HCT116 (cell line): Measurements from ENCODE around the gene GAK. TPM values are rescaled to one million over a fixed set of nuclear protein-coding genes. Genes with fewer than 3 reads are reported as not detected.

Experiments
- ATAC-seq: fragments of 200-7000 bp; cut with Tn5 transposase; 2 replicates; pipeline ENCODE4 v1.9.1; 2020; ENCODE audit warnings: mild to moderate bottlenecking, moderate library complexity
- BruUV-seq: library from RNA; stranded (reverse); fragments of 400-500 nt; replicated peaks from 2 replicates; lab custom pipeline; 2021; lab: Mats Ljungman, UMichigan
- CTCF ChIA-PET: fragments of 300-600 bp; sonication (Branson Sonifier 250); formaldehyde crosslinking; loops from one replicate; lab custom pipeline; 2021; ENCODE audit warnings: antibody characterized with exemption; lab: Charles Lee
- POLR2A ChIA-PET: fragments of 300-600, 350-600 bp; sonication (Branson Sonifier 250); formaldehyde crosslinking; loops from one replicate; lab custom pipeline; 2021; ENCODE audit warnings: antibody characterized with exemption; lab: Charles Lee
- RAD21 ChIA-PET, 2 experiments: fragments of 300-600 bp; sonication (Branson Sonifier 250); formaldehyde crosslinking; loops; one replicate each; lab custom pipeline; 2023; ENCODE audit warnings: low total read pairs in 2 of 2; ENCODE audit not compliant: uncharacterized antibody in 2 of 2, unreplicated experiment in 2 of 2, low non-redundant PET in 1 of 2; lab: Charles Lee
- DNase-seq: peaks from one replicate; pipeline ENCODE4 v3.0.0-alpha.2; 2010; ENCODE audit warnings: low read depth, low spot score
- H2AFZ ChIP-seq: fragments of 200-600 bp; shearing (Covaris generic), sonication (generic); 2 replicates; pipeline ENCODE4 v1.6.1; 2017; ENCODE audit warnings: low read depth, mixed run types, mixed read lengths, antibody characterized with exemption, low read length; ENCODE audit not compliant: poor library complexity, severe bottlenecking
- H3K27ac ChIP-seq: 2 replicates; pipeline ENCODE4 v1.5.1; 2012; ENCODE audit warnings: low read depth, low read length
- H3K27me3 ChIP-seq: fragments of 200-600 bp; sonication (generic); 2 replicates; pipeline ENCODE4 v1.6.1; 2016; ENCODE audit warnings: mixed run types, low read length, mixed read lengths; ENCODE audit not compliant: insufficient read depth
- H3K36me3 ChIP-seq, 2 experiments: fragments of 200-500 bp in 1 of 2; fragments of 200-600 bp in 1 of 2; sonication (Bioruptor generic) in 1 of 2; sonication (generic) in 1 of 2; 2 replicates each; pipeline versions ENCODE4 v1.5.1 to v1.6.1; 2014 to 2016; ENCODE audit warnings: low read length in 2 of 2, inconsistent platforms in 1 of 2, mixed read lengths in 1 of 2, mixed run types in 1 of 2; ENCODE audit not compliant: insufficient read depth in 2 of 2, control insufficient read depth in 1 of 2
- H3K4me1 ChIP-seq, 2 experiments: fragments of 200-600 bp in 1 of 2; sonication (generic) in 1 of 2; 2 replicates each; pipeline versions ENCODE4 v1.5.1 to v1.6.1; 2012 to 2017; ENCODE audit warnings: low read length in 2 of 2, inconsistent platforms in 1 of 2, mild to moderate bottlenecking in 1 of 2, mixed read lengths in 1 of 2, mixed run types in 1 of 2, moderate library complexity in 1 of 2; ENCODE audit not compliant: insufficient read depth in 2 of 2, control insufficient read depth in 1 of 2
- H3K4me2 ChIP-seq: fragments of 200-600 bp; sonication (generic); 2 replicates; pipeline ENCODE4 v1.6.1; 2017; ENCODE audit warnings: mixed run types, low read length, mixed read lengths
- H3K4me3 ChIP-seq, 2 experiments: fragments of 200-600 bp in 1 of 2; sonication (generic) in 1 of 2; replicated peaks in 1 of 2; 2 replicates each; pipeline ENCODE4 v1.5.1; 2011 to 2016; ENCODE audit warnings: low read length in 2 of 2, control low read depth in 1 of 2, low read depth in 1 of 2, mild to moderate bottlenecking in 1 of 2, mixed read lengths in 1 of 2, mixed run types in 1 of 2
- H3K79me2 ChIP-seq: fragments of 200-600 bp; sonication (generic); 2 replicates; pipeline ENCODE4 v1.6.1; 2017; ENCODE audit warnings: mild to moderate bottlenecking, mixed run types, low read length, moderate library complexity, mixed read lengths; ENCODE audit not compliant: insufficient read depth
- H3K9ac ChIP-seq: fragments of 200-600 bp; sonication (generic); 2 replicates; pipeline ENCODE4 v1.6.1; 2016; ENCODE audit warnings: low read length, mixed read lengths
- H3K9me2 ChIP-seq: fragments of 200-600 bp; sonication (generic), shearing (Covaris generic); 2 replicates; pipeline ENCODE4 v1.6.1; 2017; ENCODE audit warnings: mixed run types, mild to moderate bottlenecking, moderate library complexity; ENCODE audit not compliant: insufficient read depth
- H3K9me3 ChIP-seq, 2 experiments: fragments of 200-500 bp in 1 of 2; fragments of 200-600 bp in 1 of 2; sonication (Bioruptor generic) in 1 of 2; sonication (generic) in 1 of 2; 2 replicates each; pipeline ENCODE4 v1.6.1; 2014 to 2017; ENCODE audit warnings: low read length in 2 of 2, mixed read lengths in 2 of 2, inconsistent platforms in 1 of 2, low read depth in 1 of 2, mild to moderate bottlenecking in 1 of 2, mixed run types in 1 of 2, moderate library complexity in 1 of 2; ENCODE audit not compliant: control insufficient read depth in 1 of 2, insufficient read depth in 1 of 2
- H4K20me1 ChIP-seq: fragments of 200-600 bp; sonication (generic), shearing (Covaris generic); 2 replicates; pipeline ENCODE4 v1.6.1; 2017; ENCODE audit warnings: mixed run types, mild to moderate bottlenecking, moderate library complexity; ENCODE audit not compliant: insufficient read depth
- CBX3 ChIP-seq: IDR thresholded peaks from 2 replicates; pipeline ENCODE4 v1.6.1; 2012; ENCODE audit warnings: low read depth
- CEBPB ChIP-seq: IDR thresholded peaks from 2 replicates; pipeline ENCODE4 v1.6.1; 2012; ENCODE audit warnings: low read depth
- CTCF ChIP-seq, 3 experiments: fragments of 200-600 bp in 1 of 3; sonication (generic) in 1 of 3; IDR thresholded peaks in 2 of 3; conservative IDR thresholded peaks in 1 of 3; 2 replicates each; pipeline ENCODE4 v1.5.1; 2012 to 2017; ENCODE audit warnings: low read depth in 2 of 3, low read length in 2 of 3, antibody characterized with exemption in 1 of 3, borderline replicate concordance in 1 of 3, control low read depth in 1 of 3, mild to moderate bottlenecking in 1 of 3, mixed read lengths in 1 of 3, mixed run types in 1 of 3, moderate library complexity in 1 of 3; ENCODE audit not compliant: insufficient read depth in 1 of 3
- EGR1 ChIP-seq: IDR thresholded peaks from 2 replicates; pipeline ENCODE4 v1.6.1; 2012; ENCODE audit warnings: low read depth
- ELF1 ChIP-seq: IDR thresholded peaks from 2 replicates; pipeline ENCODE4 v1.6.1; 2012; ENCODE audit warnings: low read depth, borderline replicate concordance
- EZH2 ChIP-seq: fragments of 200-600 bp; sonication (generic); IDR thresholded peaks from 2 replicates; pipeline ENCODE4 v1.6.1; 2017; ENCODE audit warnings: antibody characterized with exemption, mixed run types
- FOSL1 ChIP-seq: IDR thresholded peaks from 2 replicates; pipeline ENCODE4 v1.6.1; 2012; ENCODE audit warnings: low read depth
- JUND ChIP-seq: IDR thresholded peaks from 2 replicates; pipeline ENCODE4 v1.6.1; 2012
- POLR2AphosphoS5 ChIP-seq: IDR thresholded peaks from 2 replicates; pipeline ENCODE4 v1.6.1; 2011; ENCODE audit warnings: mild to moderate bottlenecking, low read depth, low read length, moderate library complexity
- RAD21 ChIP-seq: IDR thresholded peaks from 2 replicates; pipeline ENCODE4 v1.6.1; 2012; ENCODE audit warnings: low read depth, mild to moderate bottlenecking
- REST ChIP-seq: IDR thresholded peaks from 2 replicates; pipeline ENCODE4 v1.6.1; 2012; ENCODE audit warnings: low read depth
- SP1 ChIP-seq: IDR thresholded peaks from 2 replicates; pipeline ENCODE4 v1.6.1; 2012; ENCODE audit warnings: low read depth
- SRF ChIP-seq: IDR thresholded peaks from 2 replicates; pipeline ENCODE4 v1.6.1; 2012; ENCODE audit warnings: low read depth
- TCF7L2 ChIP-seq: IDR thresholded peaks from 2 replicates; pipeline ENCODE4 v1.7.0; 2011; ENCODE audit warnings: borderline replicate concordance, inconsistent platforms; ENCODE audit not compliant: insufficient read depth, insufficient read length; ENCODE audit errors: extremely low read depth
- YY1 ChIP-seq: IDR thresholded peaks from 2 replicates; pipeline ENCODE4 v1.6.1; 2011; ENCODE audit warnings: low read length, low read depth, moderate library complexity, mild to moderate bottlenecking; ENCODE audit not compliant: insufficient replicate concordance; ENCODE audit errors: extremely low read depth
- ZBTB33 ChIP-seq: IDR thresholded peaks from 2 replicates; pipeline ENCODE4 v1.6.1; 2011; ENCODE audit warnings: mild to moderate bottlenecking, low read length, moderate library complexity; ENCODE audit not compliant: insufficient replicate concordance; ENCODE audit errors: extremely low read depth
- ZFX ChIP-seq: fragments of 450-650 bp; IDR thresholded peaks from 2 replicates; pipeline ENCODE4 v1.6.1; 2017
- ZNF274 ChIP-seq: fragments of 200-500 bp; sonication (Bioruptor generic); IDR thresholded peaks from 2 replicates; pipeline ENCODE4 v1.6.1; 2014; ENCODE audit warnings: mild to moderate bottlenecking, low read depth, low read length, inconsistent platforms
- intact Hi-C: fragments of 100-400 bp; cut with micrococcal nuclease; formaldehyde crosslinking; loops from 2 replicates; pipeline ENCODE4 v1.10.0; 2022
- total RNA-seq: library from RNA; stranded (reverse); gene quantifications from one replicate; pipeline ENCODE4 v1.2.1, GENCODE V29; 2021; ENCODE audit not compliant: unreplicated experiment
- TF ChIP-seq, protein P1 (sequence below): IDR thresholded peaks from 2 replicates; pipeline ENCODE4 v1.6.1; 2012

The GAK gene
- total RNA-seq, 1 experiment from 2014 or later, result 123 TPM

DNA sequence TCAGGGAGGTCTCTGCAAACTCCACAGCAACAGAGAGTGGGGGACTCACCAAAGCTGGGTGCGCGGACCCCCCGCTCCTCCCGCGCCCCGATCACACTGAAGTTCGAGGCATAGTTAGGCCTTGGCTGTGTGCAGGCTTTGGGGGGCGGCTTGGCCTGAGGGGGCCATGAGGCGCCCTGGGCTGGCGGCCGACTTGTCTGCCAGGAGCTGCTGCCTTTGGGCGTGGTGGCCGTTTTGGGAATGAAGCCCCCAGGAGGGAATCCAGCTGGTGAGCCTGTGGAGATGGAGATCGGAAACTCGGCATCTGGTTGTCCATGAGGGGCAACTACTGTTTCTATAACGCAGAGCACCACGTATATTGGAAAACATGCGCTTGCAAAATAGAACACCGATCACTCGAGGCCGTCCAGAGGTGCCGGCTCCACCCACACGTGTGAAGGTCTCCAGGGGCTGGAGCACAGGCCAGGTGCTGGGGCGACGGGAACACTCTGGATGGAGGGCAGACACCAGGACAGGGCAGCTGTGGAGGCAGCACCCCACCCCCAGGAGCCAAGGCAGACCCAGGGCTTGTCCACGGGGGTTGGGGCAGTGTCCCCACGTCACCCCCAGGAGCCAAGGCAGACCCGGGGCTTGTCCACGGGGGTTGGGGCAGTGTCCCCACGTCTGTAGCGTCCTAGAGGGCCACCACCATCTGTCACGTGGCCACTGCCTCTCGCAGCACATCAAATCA lies 80.2 kb downstream of the GAK start:
- no peak for ATAC-seq
- no TSS peak for BruUV-seq
- no peak for TF ChIP-seq EGR1
- TF ChIP-seq, protein P1, sequence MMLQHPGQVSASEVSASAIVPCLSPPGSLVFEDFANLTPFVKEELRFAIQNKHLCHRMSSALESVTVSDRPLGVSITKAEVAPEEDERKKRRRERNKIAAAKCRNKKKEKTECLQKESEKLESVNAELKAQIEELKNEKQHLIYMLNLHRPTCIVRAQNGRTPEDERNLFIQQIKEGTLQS, result no peak
- TF ChIP-seq CBX3, result no peak
- TF ChIP-seq CEBPB, result no peak
- TF ChIP-seq JUND, result no peak
- no peak for TF ChIP-seq ELF1
- no peak for TF ChIP-seq SRF
- TF ChIP-seq TCF7L2, result no peak
- no peak for TF ChIP-seq ZBTB33
- no peak for TF ChIP-seq SP1
- no peak for TF ChIP-seq YY1
- no peak for TF ChIP-seq ZFX
- TF ChIP-seq EZH2, result no peak
- no peak for TF ChIP-seq POLR2AphosphoS5
- TF ChIP-seq CTCF (IDR thresholded peaks at IDR 0.05 in 2 of 3, conservative IDR thresholded peaks at IDR 0.05 in 1 of 3; ENCODE audit: borderline replicate concordance in 1 of 3, insufficient read depth in 1 of 3, low read depth in 2 of 3, low read length in 2 of 3), result no peak
- no peak for TF ChIP-seq FOSL1
- no peak for TF ChIP-seq ZNF274
- TF ChIP-seq RAD21, result no peak
- no peak for TF ChIP-seq REST
- H3K4me1 ChIP-seq, result no peaks in the 10 kb centered on the region
- intact Hi-C loops, result no loop called here
- no peaks in the 10 kb centered on the region for H4K20me1 ChIP-seq
- no peak overlapping the region for H3K9ac ChIP-seq
- H3K27ac ChIP-seq, result no peak overlapping the region
- no peak overlapping the region for H2AFZ ChIP-seq
- H3K36me3 ChIP-seq, result peaks cover 0 to 2% of the 10 kb centered on the region in 2 experiments; a peak in 1 of 4 replicates
- H3K9me2 ChIP-seq, result no peaks in the 10 kb centered on the region
- no peak overlapping the region for H3K4me3 ChIP-seq
- no peak for DNase-seq
- RAD21 ChIA-PET, result no interaction called here
- CTCF ChIA-PET, result no interaction called here
- H3K9me3 ChIP-seq, result no peaks in the 10 kb centered on the region
- no peaks in the 10 kb centered on the region for H3K27me3 ChIP-seq
- no peaks in the 10 kb centered on the region for H3K79me2 ChIP-seq
- POLR2A ChIA-PET, result no interaction called here
- H3K4me2 ChIP-seq, result no peak overlapping the region
